ENCODE results near the gene FBXW7. TPM values are rescaled to one million over a fixed set of nuclear protein-coding genes. Genes with fewer than 3 reads are reported as not detected.

FBXW7 gene
- total RNA-seq, 1 experiment from 2014 or later: 27.1 TPM

DNA sequence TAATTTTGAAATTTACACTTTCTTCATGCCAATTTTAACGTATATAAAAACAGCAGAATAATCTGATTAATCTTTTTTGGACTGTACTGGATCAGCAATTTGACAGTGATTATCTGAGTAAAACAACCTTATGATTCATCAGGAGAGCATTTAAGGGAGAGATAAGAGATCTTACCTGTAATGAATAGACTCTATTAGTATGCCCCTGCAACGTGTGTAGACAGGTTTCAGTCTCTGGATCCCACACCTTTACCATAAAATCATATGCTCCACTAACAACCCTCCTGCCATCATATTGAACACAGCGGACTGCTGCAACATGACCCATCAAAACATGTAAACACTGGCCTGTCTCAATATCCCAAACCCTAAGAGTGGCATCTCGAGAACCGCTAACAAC lies 210.1 kb downstream of the FBXW7 start:
- H2AK5ac ChIP-seq (ENCODE audit: insufficient read length, low read length): no peak overlapping the region
- no peak overlapping the region for H3T11ph ChIP-seq (ENCODE audit: low read length)
- H3K56ac ChIP-seq (ENCODE audit: insufficient read length, low read depth, low read length): no peak overlapping the region
- no peaks in the 10 kb centered on the region for H3K27me3 ChIP-seq (ENCODE audit: insufficient read depth, low read length)
- no peaks in the 10 kb centered on the region for H3K9me3 ChIP-seq (ENCODE audit: control insufficient read depth, low read depth, low read length)
- no peak overlapping the region for H3K23ac ChIP-seq (ENCODE audit: insufficient read length, low read depth, low read length)
- H3K23me2 ChIP-seq (ENCODE audit: insufficient read length, low read depth, low read length, poor library complexity, severe bottlenecking): no peaks in the 10 kb centered on the region
- no peak overlapping the region for H3K18ac ChIP-seq (ENCODE audit: insufficient read length, low read depth, low read length)
- no peaks in the 10 kb centered on the region for H3K4me1 Mint-ChIP-seq
- H3K4ac ChIP-seq (ENCODE audit: low read depth, low read length): no peak overlapping the region
- no peak for DNase-seq
- no peak overlapping the region for H4K5ac ChIP-seq (ENCODE audit: insufficient read length, low read depth, low read length)
- no peak overlapping the region for H3K27ac ChIP-seq (ENCODE audit: insufficient read length, low read depth, low read length)
- no peak overlapping the region; a peak in 2 of 7 replicates for H3K27ac Mint-ChIP-seq
- no peak overlapping the region for H2AFZ ChIP-seq (ENCODE audit: low read length)
- H3K9me3 Mint-ChIP-seq: no peaks in the 10 kb centered on the region
- H4K20me1 ChIP-seq (ENCODE audit: control insufficient read depth, insufficient read depth, insufficient read length): no peaks in the 10 kb centered on the region
- no peaks in the 10 kb centered on the region for H3K79me2 ChIP-seq (ENCODE audit: insufficient read depth, low read length)
- no peaks in the 10 kb centered on the region for H3K27me3 Mint-ChIP-seq (ENCODE audit: low read depth)
- no CpG with 5 or more reads among the region's 5 CpGs for WGBS (ENCODE audit: extremely low coverage, insufficient read length, low lambda C conversion rate)
- no peak overlapping the region for H2BK20ac ChIP-seq (ENCODE audit: low read depth, low read length, poor library complexity, severe bottlenecking)
- H3K9ac ChIP-seq (ENCODE audit: extremely low read depth, insufficient read length, low read length): no peak overlapping the region
- no peak for TF ChIP-seq CTCF (conservative IDR thresholded peaks at IDR 0.05)
- no peaks in the 10 kb centered on the region for H3K4me1 ChIP-seq (ENCODE audit: insufficient read depth, low read length)
- no peak overlapping the region for H2BK15ac ChIP-seq (ENCODE audit: low read depth, low read length)
- H3K14ac ChIP-seq (ENCODE audit: insufficient read depth, low read length): no peak overlapping the region
- no peak overlapping the region for H2BK120ac ChIP-seq (ENCODE audit: low read depth, low read length, poor library complexity, severe bottlenecking)
- no peak overlapping the region for H4K91ac ChIP-seq (ENCODE audit: insufficient read length, low read depth, low read length)
- H4K8ac ChIP-seq (replicated peaks; ENCODE audit: insufficient read length, low read depth, low read length): no peak overlapping the region
- no peak overlapping the region for H2BK12ac ChIP-seq (ENCODE audit: insufficient read length, low read depth, low read length)
- no peak overlapping the region for H3K4me2 ChIP-seq (ENCODE audit: insufficient read depth, insufficient read length, low read length)
- H3K4me3 Mint-ChIP-seq: no peak overlapping the region
- no peak overlapping the region for H2BK5ac ChIP-seq (ENCODE audit: insufficient read length, low read length)
- H3K36me3 Mint-ChIP-seq (ENCODE audit: insufficient read depth in 1 of 3, low read depth in 3 of 3): peaks cover 0 to 15% (median 14%) of the 10 kb centered on the region in 3 experiments; a peak in 5 of 7 replicates
- no peaks in the 10 kb centered on the region for H3K79me1 ChIP-seq (ENCODE audit: insufficient read depth, low read depth, low read length, poor library complexity, severe bottlenecking)
